Kidney (tissue), 14 donors: Measurements from ENCODE around the gene PAGE2B. TPM values are rescaled to one million over a fixed set of nuclear protein-coding genes. Genes with fewer than 3 reads are reported as not detected.
"Not testable (repeated sequence)": the region's sequence is repeated elsewhere in the genome, so short reads cannot be mapped to it uniquely, and the experiment has no call there.

Experiments
- DNase-seq, 5 donors: peaks; one replicate each; pipeline ENCODE4 v3.0.0-alpha.2; 2013 to 2020
- FAIRE-seq: peaks from 2 replicates; lab custom pipeline; 2012; peaks lifted over from hg19 to GRCh38; lab: Jason Lieb, UNC
- H3K27ac ChIP-seq, 2 donors: one replicate each; pipeline ENCODE4 v1.7.0; 2013; ENCODE audit warnings: low read depth in 2 of 2, low read length in 2 of 2, inconsistent platforms in 1 of 2
- H3K27me3 ChIP-seq: one replicate; pipeline ENCODE4 v1.7.1; 2013; ENCODE audit warnings: low read length, inconsistent platforms; ENCODE audit not compliant: control insufficient read depth, insufficient read depth
- H3K36me3 ChIP-seq, 3 donors: one replicate each; pipeline versions ENCODE4 v1.7.0 to v1.7.1; 2013; ENCODE audit warnings: low read length in 3 of 3, control low read depth in 1 of 3, inconsistent platforms in 1 of 3; ENCODE audit not compliant: insufficient read depth in 3 of 3, control insufficient read depth in 2 of 3
- H3K4me1 ChIP-seq, 3 donors: one replicate each; pipeline versions ENCODE4 v1.7.0 to v1.7.1; 2013; ENCODE audit warnings: low read length in 3 of 3, inconsistent platforms in 1 of 3, low read depth in 1 of 3; ENCODE audit not compliant: control insufficient read depth in 2 of 3, insufficient read depth in 2 of 3
- H3K4me3 ChIP-seq, 3 donors: one replicate each; pipeline versions ENCODE4 v1.7.0 to v1.8.1; 2013; ENCODE audit warnings: low read length in 3 of 3, control low read depth in 1 of 3, inconsistent platforms in 1 of 3
- H3K9ac ChIP-seq, 3 donors: one replicate each; pipeline versions ENCODE4 v1.7.0 to v1.7.1; 2013; ENCODE audit warnings: low read length in 3 of 3, control low read depth in 1 of 3, inconsistent platforms in 1 of 3
- H3K9me3 ChIP-seq, 3 donors: one replicate each; pipeline versions ENCODE4 v1.7.0 to v1.7.1; 2013; ENCODE audit warnings: low read length in 3 of 3, control low read depth in 1 of 3, inconsistent platforms in 1 of 3; ENCODE audit not compliant: control insufficient read depth in 2 of 3, insufficient read depth in 1 of 3
- CTCF ChIP-seq: IDR thresholded peaks from 3 replicates; pipeline ENCODE4 v1.5.1; 2012; ENCODE audit warnings: mild to moderate bottlenecking, moderate library complexity, borderline replicate concordance; ENCODE audit not compliant: insufficient read depth; ENCODE audit errors: extremely low read depth
- intact Hi-C: fragments of 100-400 bp; cut with DNase I; formaldehyde crosslinking; loops from one replicate; pipeline ENCODE4 v1.11.1; 2022
- polyA plus RNA-seq: library from polyadenylated mRNA; stranded (reverse); fragments of 350-450 nt; fragmentation: Illumina TruSeq; extraction: RNeasy Lipid Tissue Mini Kit (QIAGEN cat#74804); gene quantifications from one replicate; pipeline ENCODE4 v1.2.3, GENCODE V29; 2014; ENCODE audit warnings: low read depth, low replicate concordance; ENCODE audit not compliant: insufficient read depth
- total RNA-seq: library from RNA; stranded (reverse); fragmentation: NEBNext Ultra II Directional; extraction: Animal tissue kit (Norgen Biotek cat#: 25700); gene quantifications from one replicate; pipeline ENCODE4 v1.2.1, GENCODE V29; 2021
- donor health status: control.
- donor health status: control.
- donor health status: control.
- donor health status: control.
- donor health status: control.
- donor health status: DM: yes; HTN: yes; CAD: no.
- donor health status: Normal renal cell carcinoma (clear cell type).

PAGE2B gene
- total and polyA plus RNA-seq, 2 donors from 2014 or later, result not detected

DNA sequence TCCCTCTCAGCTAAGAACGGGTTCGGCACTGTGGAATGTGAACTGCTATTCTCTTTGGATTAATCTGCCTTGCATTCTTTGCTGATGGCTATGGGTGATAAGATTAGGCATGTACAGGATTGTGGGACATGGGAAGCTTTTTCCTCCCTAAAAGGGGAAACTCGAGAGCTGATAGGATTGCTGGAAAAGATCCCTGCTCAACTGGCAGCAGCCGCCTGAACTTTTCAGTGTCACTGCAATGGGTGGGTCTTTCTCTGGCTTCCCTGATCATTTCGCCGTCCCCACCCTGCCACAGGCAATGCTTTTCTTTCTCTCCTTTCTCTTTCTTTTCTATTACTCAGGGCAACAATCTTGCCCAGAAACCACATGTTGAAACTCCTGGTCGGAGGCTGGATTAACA is 34.5 kb downstream of the PAGE2B start:
- DNase-seq, result peak in 1 of 5 donors; percentile 11
- TF ChIP-seq CTCF, result no peak
- FAIRE-seq, result no peak
- Histone ChIP-seq H3K36me3 (no peaks in the 10 kb centered on the region), H3K4me1 (no peaks in the 10 kb centered on the region), H3K4me3 (no peak overlapping the region), H3K27me3 (no peaks in the 10 kb centered on the region), H3K27ac (peak overlapping the region in 1 of 2 donors; percentile 37), H3K9me3 (no peaks in the 10 kb centered on the region), H3K9ac (no peak overlapping the region)
- intact Hi-C loops, result no loop called here

DNA sequence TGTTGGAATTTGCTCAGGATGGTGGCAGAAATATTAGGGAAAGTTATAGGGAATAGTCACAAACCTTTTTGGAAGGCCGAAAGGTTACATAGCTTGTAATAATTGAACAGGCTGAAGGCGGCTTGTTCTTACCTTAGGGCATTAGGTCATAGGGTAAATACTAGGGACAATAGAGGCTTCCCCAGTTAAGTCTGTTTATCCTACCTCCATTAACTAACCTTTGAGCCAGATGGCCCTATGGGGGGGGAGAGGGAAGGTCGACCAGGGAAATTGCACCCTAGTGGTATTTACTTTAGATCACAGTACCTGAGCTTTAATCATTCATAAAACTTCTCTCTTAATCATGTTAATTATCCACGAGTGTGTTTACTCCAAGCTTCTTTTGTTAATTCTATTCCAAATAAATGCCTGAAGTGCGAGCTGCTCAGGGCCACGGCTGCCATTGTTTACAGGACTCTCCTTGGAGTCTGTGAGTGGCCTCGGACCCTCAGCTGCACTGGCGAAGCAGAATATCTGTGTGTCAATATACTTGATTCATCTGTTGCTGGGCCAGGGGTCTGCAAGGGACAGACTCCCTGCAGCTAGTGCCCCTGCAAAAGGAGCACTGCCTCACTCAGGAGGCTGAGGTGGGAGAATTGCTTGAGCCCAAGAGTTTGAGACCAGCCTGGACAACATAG is 36.9 kb downstream of the PAGE2B start:
- no peak overlapping the region for H3K27ac ChIP-seq
- H3K4me1 ChIP-seq, result no peaks in the 10 kb centered on the region
- H3K9me3 ChIP-seq, result no peaks in the 10 kb centered on the region
- FAIRE-seq (no peak), DNase-seq (no peak)
- no peaks in the 10 kb centered on the region for H3K27me3 ChIP-seq
- no peaks in the 10 kb centered on the region for H3K36me3 ChIP-seq
- TF ChIP-seq CTCF, result no peak
- intact Hi-C loops, result no loop called here
- H3K4me3 ChIP-seq, result no peak overlapping the region
- no peak overlapping the region for H3K9ac ChIP-seq

GRCh38 chrX:55116589-55116988 is 41.8 kb downstream of the PAGE2B start:
- FAIRE-seq, H3K9ac ChIP-seq, H3K27me3 ChIP-seq, intact Hi-C loops, H3K4me3 ChIP-seq, H3K27ac ChIP-seq, H3K36me3 ChIP-seq, H3K9me3 ChIP-seq, H3K4me1 ChIP-seq, DNase-seq: not testable (repeated sequence)

DNA sequence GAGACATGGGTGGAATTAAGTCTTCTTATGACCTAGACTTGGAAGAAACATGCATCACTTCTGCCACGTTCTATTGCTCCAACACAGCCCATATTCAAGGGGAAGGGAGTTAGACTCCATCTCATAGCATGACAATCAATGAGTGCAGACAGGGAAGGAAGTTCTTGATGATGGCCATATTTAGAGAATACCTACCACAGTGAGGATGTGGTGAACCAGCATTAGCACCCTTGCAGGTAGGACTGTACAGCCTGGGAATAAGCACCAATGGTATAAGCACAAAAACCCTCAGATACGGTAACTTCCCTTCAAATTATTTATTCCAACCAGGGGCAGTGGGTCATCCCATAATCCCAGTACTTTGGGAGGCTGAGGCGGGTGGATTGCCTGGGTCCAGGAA is 43.7 kb downstream of the PAGE2B start:
- no peak overlapping the region for H3K4me3 ChIP-seq
- DNase-seq, result no peak
- H3K9me3 ChIP-seq, result no peaks in the 10 kb centered on the region
- no peak overlapping the region for H3K9ac ChIP-seq
- intact Hi-C loops, result no loop called here
- no peaks in the 10 kb centered on the region for H3K36me3 ChIP-seq
- H3K4me1 ChIP-seq, result no peaks in the 10 kb centered on the region
- peaks cover 2% of the 10 kb centered on the region for H3K27me3 ChIP-seq
- no peak overlapping the region for H3K27ac ChIP-seq
- FAIRE-seq, result no peak
- no peak for TF ChIP-seq CTCF
